H1 (cell line): ENCODE measurements around the gene LRRC45.

Source experiments
- CBX8 ChIP-seq: fragments of 300-800, 300-1000 bp; sonication (generic); IDR thresholded peaks from 2 replicates; pipeline ENCODE4 v1.7.1; 2016; ENCODE audit warnings: low read depth, low read length, borderline replicate concordance
- CTCF ChIP-seq, 3 experiments: IDR thresholded peaks; 1 replicate in 2 of 3; 2 replicates in 1 of 3; pipeline versions ENCODE4 v1.5.1 to v1.6.1; 2011; ENCODE audit warnings: low read length in 3 of 3, mild to moderate bottlenecking in 3 of 3, inconsistent platforms in 2 of 3, low read depth in 1 of 3, moderate library complexity in 1 of 3; ENCODE audit not compliant: insufficient read depth in 1 of 3; ENCODE audit errors: control extremely low read depth in 1 of 3
- MAX ChIP-seq: IDR thresholded peaks from 2 replicates; pipeline ENCODE4 v1.6.1; 2012; ENCODE audit warnings: inconsistent platforms
- POLR2A ChIP-seq, 2 experiments: IDR thresholded peaks; 1 replicate in 1 of 2; 2 replicates in 1 of 2; pipeline ENCODE4 v1.6.1; 2011; ENCODE audit warnings: low read depth in 2 of 2, low read length in 2 of 2, mild to moderate bottlenecking in 2 of 2; ENCODE audit errors: control extremely low read depth in 1 of 2
- SUZ12 ChIP-seq: fragments of 200-600 bp; sonication (generic); IDR thresholded peaks from 2 replicates; pipeline ENCODE4 v1.6.1; 2012; ENCODE audit warnings: mild to moderate bottlenecking, inconsistent platforms, low read length, moderate library complexity, mixed read lengths
- TAF1 ChIP-seq: IDR thresholded peaks from 2 replicates; pipeline ENCODE4 v1.6.1; 2011; ENCODE audit warnings: mild to moderate bottlenecking, low read depth, low read length

- TF ChIP-seq CTCF (IDR thresholded peaks at IDR 0.05; ENCODE audit: control extremely low read depth in 1 of 3, insufficient read depth in 1 of 3, low read depth in 1 of 3, low read length in 3 of 3) (no peak), TAF1 (no peak), POLR2A (IDR thresholded peaks at IDR 0.05; ENCODE audit: control extremely low read depth in 1 of 2, low read depth in 2 of 2, low read length in 2 of 2) (no peak), MAX (no peak), CBX8 (no peak), SUZ12 (no peak)
Measured at GRCh38 chr17:82065193-82065637, 42.1 kb downstream of the LRRC45 start.
